Erythroblast (primary cell): ENCODE measurements around the gene POU2F1.
A peak's percentile ranks its signal among the peaks of the same experiment; 100 is the strongest.

Experiments used
- DNase-seq, 2 experiments: peaks; one replicate each; lab custom pipeline; 2025; lab: John Stamatoyannopoulos, UW
- GATA1 ChIP-seq: IDR thresholded peaks from 2 replicates; pipeline ENCODE4 v1.6.1; 2011; ENCODE audit warnings: low read depth, mild to moderate bottlenecking, control low read depth, low read length, moderate library complexity
- POLR2A ChIP-seq: IDR thresholded peaks from 2 replicates; pipeline ENCODE4 v1.6.1; 2011; ENCODE audit warnings: mild to moderate bottlenecking, low read length

POU2F1 gene

GRCh38 chr1:167220537-167221125 is at the start of gene POU2F1:
Gene POU2F1, plus strand, starts transcription at chr1:167220886. Its CDS starts 12 bp downstream, at chr1:167220898.
- DNase-seq: peak; percentile 99 to 100
- TF ChIP-seq POLR2A: peak; percentile 48
- no peak for TF ChIP-seq GATA1

DNA sequence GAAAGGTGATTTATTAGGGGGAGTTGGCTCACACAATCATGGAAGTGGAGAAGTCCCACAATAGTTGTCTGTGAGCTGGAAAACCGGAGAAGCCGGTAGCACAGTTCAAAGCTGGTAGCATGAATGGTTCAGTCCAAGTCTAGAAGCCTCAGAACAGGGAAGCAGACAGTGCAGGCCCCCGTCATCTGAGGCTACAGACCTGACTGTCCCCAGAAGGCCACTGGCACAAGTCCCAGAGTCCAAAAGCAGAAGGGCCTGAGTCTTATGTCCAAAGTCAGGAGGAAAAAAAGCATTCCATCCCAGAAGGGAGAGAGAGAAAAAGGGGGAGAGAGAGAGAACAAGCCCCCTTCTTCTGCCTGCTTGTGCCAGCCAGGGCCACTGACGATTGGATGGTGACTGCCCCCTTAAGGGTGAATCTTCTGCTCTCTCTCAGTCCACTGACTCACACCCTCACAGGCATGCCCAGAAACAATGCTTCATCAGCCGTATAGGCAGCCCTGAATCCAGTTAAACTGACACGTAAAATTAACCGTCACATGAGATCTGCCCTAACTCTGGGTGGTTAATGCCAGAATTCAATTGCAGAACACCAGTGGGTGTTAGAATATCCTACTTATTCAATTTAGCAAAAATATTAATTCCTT is 49.3 kb upstream of the POU2F1 start:
- no peak for TF ChIP-seq GATA1
- no peak for TF ChIP-seq POLR2A
- no peak for DNase-seq

GRCh38 chr1:167173516-167174184 is 47.0 kb upstream of the POU2F1 start:
- TF ChIP-seq GATA1: no peak
- no peak for TF ChIP-seq POLR2A
- DNase-seq: no peak

- DNase-seq: no peak
- TF ChIP-seq GATA1 (no peak), POLR2A (no peak)
Observed at GRCh38 chr1:167175901-167176300, 44.8 kb upstream of the POU2F1 start.

DNA sequence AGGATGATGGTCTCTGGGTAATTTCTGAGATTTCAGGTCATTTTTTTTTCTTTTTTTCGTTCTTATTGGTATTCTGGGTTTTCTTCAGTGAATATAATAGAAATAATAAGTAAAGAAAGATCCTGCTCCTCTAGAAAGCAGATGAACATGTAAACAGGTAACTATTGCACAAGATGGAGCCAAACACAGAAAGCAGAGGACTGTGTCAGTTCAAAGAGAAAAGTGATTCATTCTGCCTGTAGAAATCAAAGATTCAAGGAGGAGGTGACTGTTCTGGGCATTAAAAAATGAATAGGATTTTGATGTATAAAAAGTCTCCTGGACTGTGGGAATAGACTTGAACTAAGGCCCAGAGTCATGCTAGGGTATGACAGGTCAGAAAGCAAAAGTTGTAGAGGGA is 41.9 kb upstream of the POU2F1 start:
- no peak for TF ChIP-seq POLR2A
- TF ChIP-seq GATA1: no peak
- DNase-seq: no peak

- TF ChIP-seq POLR2A (no peak), GATA1 (no peak)
- DNase-seq: no peak
Observed at GRCh38 chr1:167182571-167183320, 37.9 kb upstream of the POU2F1 start.

- DNase-seq: no peak
Observed at GRCh38 chr1:167184081-167184480, 36.6 kb upstream of the POU2F1 start.

DNA sequence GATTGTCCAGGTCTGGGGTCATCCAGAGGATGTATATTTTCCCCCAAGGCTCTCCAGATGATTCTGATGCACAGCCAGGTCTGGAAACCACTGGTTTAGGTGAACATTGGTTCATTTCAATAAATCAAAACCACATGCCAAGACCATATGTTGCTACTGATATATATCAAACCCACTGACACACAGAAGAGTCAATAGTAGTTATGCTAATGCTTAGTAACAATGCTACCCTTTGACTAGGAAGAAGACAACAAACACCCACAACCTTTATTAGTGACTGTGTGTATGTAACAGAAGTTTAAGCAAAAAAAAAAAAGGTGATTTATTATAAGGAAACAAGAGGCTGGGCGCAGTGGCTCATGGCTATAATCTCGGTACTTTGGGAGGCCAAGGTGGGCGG is 35.6 kb upstream of the POU2F1 start:
- DNase-seq: no peak
- TF ChIP-seq GATA1: no peak
- no peak for TF ChIP-seq POLR2A

More at GRCh38 chr1:167184081-167184480, 36.6 kb upstream of the POU2F1 start:
- TF ChIP-seq POLR2A (no peak), GATA1 (no peak)

GRCh38 chr1:167185974-167186657 is 34.6 kb upstream of the POU2F1 start:
- TF ChIP-seq POLR2A (no peak), GATA1 (no peak)
- DNase-seq: no peak

- TF ChIP-seq GATA1: no peak
- no peak for TF ChIP-seq POLR2A
- no peak for DNase-seq
Observed at GRCh38 chr1:167186771-167187170, 33.9 kb upstream of the POU2F1 start.

DNA sequence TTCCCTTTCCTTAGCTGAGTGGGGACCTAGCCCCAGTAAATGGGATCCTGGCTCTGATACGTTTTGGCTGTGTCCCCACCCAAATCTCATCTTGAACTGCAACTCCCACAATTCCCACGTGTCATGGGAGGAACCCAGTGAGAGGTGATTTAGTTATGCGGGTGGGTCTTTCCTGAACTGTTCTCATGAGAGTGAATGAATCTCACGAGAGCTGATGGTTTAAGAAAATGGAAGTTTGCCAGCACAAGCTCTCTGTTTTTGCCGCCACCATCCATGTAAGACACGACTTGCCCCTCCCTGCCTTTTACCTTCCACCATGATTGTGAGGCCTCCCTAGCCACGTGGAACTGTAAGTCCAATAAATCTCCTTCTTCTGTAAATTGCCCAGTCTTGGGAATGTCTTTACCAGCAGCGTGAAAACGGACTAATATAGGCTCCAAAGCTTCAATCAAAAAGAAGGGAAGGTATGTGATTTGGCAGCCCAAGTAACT is 29.9 kb upstream of the POU2F1 start:
- no peak for DNase-seq
- TF ChIP-seq POLR2A: no peak
- no peak for TF ChIP-seq GATA1

- no peak for DNase-seq
- no peak for TF ChIP-seq POLR2A
Observed at GRCh38 chr1:167191958-167192357, 28.7 kb upstream of the POU2F1 start.

DNA sequence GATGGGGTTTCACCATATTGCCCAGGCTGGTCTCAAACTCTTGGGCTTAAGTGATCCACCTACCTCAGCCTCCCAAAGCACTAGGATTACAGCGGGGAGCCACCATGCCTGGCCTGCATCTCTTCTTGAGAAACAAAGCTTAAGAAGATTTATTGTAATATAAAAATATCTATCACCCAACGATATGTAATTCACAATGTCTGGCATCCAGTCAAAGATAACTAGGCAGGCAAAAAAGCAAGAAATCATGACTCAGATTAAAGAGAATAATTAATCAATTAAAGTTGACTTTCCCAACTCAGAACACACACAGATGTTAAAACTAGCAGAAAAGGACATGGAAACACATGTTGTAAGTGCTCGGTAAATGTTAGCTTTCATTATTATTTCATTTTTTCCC is 26.5 kb upstream of the POU2F1 start:
- no peak for DNase-seq
- TF ChIP-seq GATA1: no peak
- TF ChIP-seq POLR2A: no peak

GRCh38 chr1:167196166-167196565 is 24.5 kb upstream of the POU2F1 start:
- TF ChIP-seq POLR2A (no peak), GATA1 (no peak)
- DNase-seq: no peak
